IMR-90 (cell line): ENCODE results near the gene EAF1. TPM values are rescaled to one million over a fixed set of nuclear protein-coding genes. Genes with fewer than 3 reads are reported as not detected.

Source experiments
- ATAC-seq: fragments of 200-7000 bp; cut with Tn5 transposase; 2 replicates; pipeline ENCODE4 v1.9.1; 2020; ENCODE audit warnings: low read depth, mild to moderate bottlenecking, moderate library complexity
- BruUV-seq: library from RNA; stranded (reverse); fragments of 400-500 nt; replicated peaks from 2 replicates; lab custom pipeline; 2021; lab: Mats Ljungman, UMichigan
- CTCF ChIA-PET: fragments of 300-600 bp; formaldehyde crosslinking; extraction: SDS; loops from one replicate; lab custom pipeline; 2021; ENCODE audit warnings: antibody characterized with exemption; lab: Yijun Ruan, JAX
- POLR2A ChIA-PET: fragments of 300-600 bp; sonication (Branson Sonifier 250); formaldehyde crosslinking; loops from one replicate; lab custom pipeline; 2022; ENCODE audit warnings: antibody characterized with exemption; ENCODE audit not compliant: unreplicated experiment; lab: Charles Lee
- DNase-seq: peaks from one replicate; pipeline ENCODE4 v3.0.0; 2013
- H2AFZ ChIP-seq: replicated peaks from 2 replicates; pipeline ENCODE3; 2013; ENCODE audit warnings: low read length, mild to moderate bottlenecking; ENCODE audit not compliant: poor library complexity
- H2AK5ac ChIP-seq: 2 replicates; pipeline ENCODE4 v1.6.1; 2013; ENCODE audit warnings: low read depth, low read length, inconsistent platforms
- H2AK9ac ChIP-seq: replicated peaks from 2 replicates; pipeline ENCODE3; 2013; ENCODE audit warnings: mild to moderate bottlenecking, low read depth, low read length, moderate library complexity; ENCODE audit not compliant: poor library complexity
- H2BK120ac ChIP-seq: 2 replicates; pipeline ENCODE4 v1.6.1; 2013; ENCODE audit warnings: low read depth, low read length, inconsistent platforms
- H2BK15ac ChIP-seq: 3 replicates; pipeline ENCODE4 v1.6.1; 2013; ENCODE audit warnings: low read depth, low read length, inconsistent platforms
- H2BK20ac ChIP-seq: 2 replicates; pipeline ENCODE4 v1.6.1; 2013; ENCODE audit warnings: low read depth, mild to moderate bottlenecking, inconsistent platforms, low read length, moderate library complexity
- H2BK5ac ChIP-seq: 2 replicates; pipeline ENCODE4 v1.6.1; 2013; ENCODE audit warnings: mild to moderate bottlenecking, low read depth, low read length, inconsistent platforms; ENCODE audit not compliant: poor library complexity, severe bottlenecking
- H3K14ac ChIP-seq: replicated peaks from 2 replicates; pipeline ENCODE4 v1.6.1; 2013; ENCODE audit warnings: low read depth, low read length, inconsistent platforms
- H3K18ac ChIP-seq: 2 replicates; pipeline ENCODE4 v1.6.1; 2013; ENCODE audit warnings: low read depth, low read length, control low read depth
- H3K23ac ChIP-seq: 2 replicates; pipeline ENCODE4 v1.6.1; 2013; ENCODE audit warnings: low read depth, low read length, inconsistent platforms
- H3K27ac ChIP-seq: 2 replicates; pipeline ENCODE4 v1.5.1; 2013; ENCODE audit warnings: mild to moderate bottlenecking, control low read depth, low read length; ENCODE audit not compliant: insufficient read depth
- H3K27me3 ChIP-seq: 2 replicates; pipeline ENCODE4 v1.6.1; 2013; ENCODE audit warnings: low read length; ENCODE audit not compliant: control insufficient read depth, insufficient read depth
- H3K36me3 ChIP-seq: 2 replicates; pipeline ENCODE4 v1.6.1; 2013; ENCODE audit warnings: low read length, mixed read lengths; ENCODE audit not compliant: control insufficient read depth, insufficient read depth
- H3K4ac ChIP-seq: 2 replicates; pipeline ENCODE4 v1.6.1; 2013; ENCODE audit warnings: low read depth, low read length, inconsistent platforms
- H3K4me1 ChIP-seq: 2 replicates; pipeline ENCODE4 v1.6.1; 2013; ENCODE audit warnings: low read length, mixed read lengths; ENCODE audit not compliant: control insufficient read depth, insufficient read depth
- H3K4me2 ChIP-seq: 2 replicates; pipeline ENCODE4 v1.6.1; 2013; ENCODE audit warnings: low read depth, mild to moderate bottlenecking, control low read depth, low read length, moderate library complexity
- H3K4me3 ChIP-seq: 2 replicates; pipeline ENCODE4 v1.5.1; 2013; ENCODE audit warnings: low read depth, mild to moderate bottlenecking, control low read depth, low read length, moderate library complexity; ENCODE audit not compliant: insufficient read depth
- H3K56ac ChIP-seq: 2 replicates; pipeline ENCODE4 v1.6.1; 2013; ENCODE audit warnings: low read length, inconsistent platforms; ENCODE audit not compliant: insufficient read depth; ENCODE audit errors: extremely low read depth
- H3K79me1 ChIP-seq, 2 experiments: 2 replicates each; pipeline ENCODE4 v1.6.1; 2013; ENCODE audit warnings: low read length in 2 of 2, inconsistent platforms in 1 of 2, low read depth in 1 of 2
- H3K9ac ChIP-seq: 2 replicates; pipeline ENCODE4 v1.6.1; 2013; ENCODE audit warnings: low read depth, low read length, control low read depth
- H3K9me1 ChIP-seq: 2 replicates; pipeline ENCODE4 v1.6.1; 2013; ENCODE audit warnings: low read length, inconsistent platforms; ENCODE audit not compliant: insufficient read depth
- H3K9me3 ChIP-seq: 2 replicates; pipeline ENCODE4 v1.6.1; 2013; ENCODE audit warnings: low read length; ENCODE audit not compliant: control insufficient read depth, insufficient read depth
- H4K20me1 ChIP-seq: 2 replicates; pipeline ENCODE4 v1.6.1; 2013; ENCODE audit warnings: low read length, inconsistent platforms; ENCODE audit not compliant: insufficient read depth
- H4K5ac ChIP-seq: 2 replicates; pipeline ENCODE4 v1.6.1; 2013; ENCODE audit warnings: mild to moderate bottlenecking, low read depth, low read length, control low read depth
- H4K8ac ChIP-seq, 2 experiments: 2 replicates each; pipeline ENCODE4 v1.6.1; 2013; ENCODE audit warnings: low read depth in 2 of 2, low read length in 2 of 2, control low read depth in 1 of 2, inconsistent platforms in 1 of 2
- H4K91ac ChIP-seq: 2 replicates; pipeline ENCODE4 v1.6.1; 2013; ENCODE audit warnings: low read depth, low read length, inconsistent platforms; ENCODE audit not compliant: insufficient read depth
- BHLHE40 ChIP-seq: fragments of 150-350 bp; IDR thresholded peaks from 2 replicates; pipeline ENCODE4 v1.6.1; 2016; ENCODE audit warnings: mild to moderate bottlenecking, low read depth, low read length
- CHD1 ChIP-seq: IDR thresholded peaks from 2 replicates; pipeline ENCODE4 v1.6.1; 2012; ENCODE audit warnings: low read depth, low read length, improper control_type of control experiment
- CTCF ChIP-seq: conservative IDR thresholded peaks from 2 replicates; pipeline ENCODE4 v1.5.1; 2012; ENCODE audit warnings: mild to moderate bottlenecking, low read depth, low read length, improper control_type of control experiment
- ELK1 ChIP-seq: fragments of 150-350 bp; IDR thresholded peaks from 2 replicates; pipeline ENCODE4 v1.6.1; 2016; ENCODE audit warnings: low read depth, mild to moderate bottlenecking, low read length, moderate library complexity, borderline replicate concordance
- FOS ChIP-seq: fragments of 150-350 bp; IDR thresholded peaks from 2 replicates; pipeline ENCODE4 v1.6.1; 2016; ENCODE audit warnings: low read depth, low read length
- MAFK ChIP-seq: IDR thresholded peaks from 2 replicates; pipeline ENCODE4 v1.6.1; 2012; ENCODE audit warnings: low read depth, low read length, improper control_type of control experiment
- MXI1 ChIP-seq: IDR thresholded peaks from 2 replicates; pipeline ENCODE4 v1.6.1; 2012; ENCODE audit warnings: low read depth, mild to moderate bottlenecking, low read length, moderate library complexity, borderline replicate concordance
- NFE2L2 ChIP-seq: fragments of 150-350 bp; IDR thresholded peaks from 2 replicates; pipeline ENCODE4 v1.6.1; 2016; ENCODE audit warnings: low read depth, mild to moderate bottlenecking, low read length
- RCOR1 ChIP-seq: IDR thresholded peaks from 2 replicates; pipeline ENCODE4 v1.6.1; 2012; ENCODE audit warnings: mild to moderate bottlenecking, low read length, improper control_type of control experiment; ENCODE audit not compliant: insufficient replicate concordance
- WGBS, 2 experiments: methylation state at CpG; one replicate each; pipeline versions ENCODE4 v1.1.5 to v1.1.7; 2013; ENCODE audit warnings: missing lambda C conversion rate in 2 of 2; ENCODE audit not compliant: insufficient read length in 1 of 2; ENCODE audit errors: extremely low coverage in 2 of 2; 5-methylcytosine and 5-hydroxymethylcytosine counted together
- dilution Hi-C: fragments of 300-500 bp; cut with HindIII; formaldehyde crosslinking; loops from one replicate; pipeline ENCODE4 v1.14.3; 2018; ENCODE audit warnings: low sequenced_read_pairs; ENCODE audit not compliant: unreplicated experiment
- in situ Hi-C: fragments of 300-500 bp; cut with MboI; formaldehyde crosslinking; loops from 3 replicates; pipeline ENCODE4 v1.14.3; 2019; ENCODE audit warnings: low sequenced_read_pairs, inconsistent platforms, mixed read lengths
- intact Hi-C: fragments of 100-400 bp; cut with micrococcal nuclease; formaldehyde crosslinking; loops from 2 replicates; pipeline ENCODE4 v1.10.0; 2022
- polyA plus RNA-seq, 3 experiments: library from polyadenylated mRNA; depleted of rRNA; stranded (reverse); fragments of >200 nt; gene quantifications; 2 replicates each; pipeline ENCODE4 v1.2.3, GENCODE V29; 2012; ENCODE audit warnings: low replicate concordance in 1 of 3
- total RNA-seq: library from RNA; depleted of rRNA; stranded (reverse); fragments of >200 nt; gene quantifications from 2 replicates; pipeline ENCODE4 v1.2.3, GENCODE V29; 2012

The EAF1 gene
- total and polyA plus RNA-seq, 2 of the 4 experiments (the other 2 are of a cell fraction): 7.0 to 21.3 TPM

- Histone ChIP-seq H3K4me3 (no peak overlapping the region), H2BK20ac (no peak overlapping the region), H3K36me3 (no peaks in the 10 kb centered on the region), H3K27ac (no peak overlapping the region), H3K14ac (no peak overlapping the region), H3K9me3 (no peaks in the 10 kb centered on the region), H3K4me2 (no peak overlapping the region), H4K20me1 (no peaks in the 10 kb centered on the region), H4K91ac (no peak overlapping the region), H2BK5ac (no peak overlapping the region), H4K5ac (no peak overlapping the region), H2BK120ac (no peak overlapping the region), H3K23ac (no peak overlapping the region), H2AK5ac (no peak overlapping the region), H2AK9ac (no peak overlapping the region), H3K79me1 (no peaks in the 10 kb centered on the region), H3K18ac (no peak overlapping the region), H3K4ac (no peak overlapping the region), H4K8ac (no peak overlapping the region), H3K9me1 (no peaks in the 10 kb centered on the region), H3K4me1 (no peaks in the 10 kb centered on the region), H3K56ac (no peak overlapping the region), H3K27me3 (no peaks in the 10 kb centered on the region; the same call in 1 of the 2 replicates), H2BK15ac (no peak overlapping the region), H3K9ac (no peak overlapping the region), H2AFZ (no peak overlapping the region)
- intact Hi-C loops (no loop called here), dilution Hi-C loops (no loop called here), in situ Hi-C loops (no loop called here)
- no TSS peak for BruUV-seq
- peak; percentile 67 for ATAC-seq
- DNase-seq: peak; percentile 61
- POLR2A ChIA-PET: interaction anchor here (0.7 kb wide), 1 partner anchor 13 kb away, joined by 4 read pairs; no protein-coding TSS in a partner anchor
- no CpG with 5 or more reads among the region's 3 CpGs for WGBS, 2 experiments
- TF ChIP-seq NFE2L2 (no peak), CHD1 (no peak), MXI1 (no peak), CTCF (no peak), ELK1 (no peak), FOS (no peak), MAFK (no peak), RCOR1 (no peak), BHLHE40 (no peak)
- CTCF ChIA-PET: no interaction called here
Measured at GRCh38 chr3:15476378-15476777, 49.0 kb downstream of the EAF1 start.
